Measurements from ENCODE around the gene PAPPA2.

The PAPPA2 gene

GRCh38 chr1:176543360-176544129 lies 80.6 kb downstream of the PAPPA2 start:
- Histone ChIP-seq H3K4me3 (ENCODE audit: low read depth, low read length, poor library complexity, severe bottlenecking) (no peak overlapping the region), H3K36me3 (ENCODE audit: insufficient read depth, low read length) (no peaks in the 10 kb centered on the region), H3F3A (ENCODE audit: insufficient read depth, low read length) (no peaks in the 10 kb centered on the region), H3K27me3 (ENCODE audit: insufficient read depth, low read length) (no peaks in the 10 kb centered on the region), H3K79me2 (ENCODE audit: insufficient read depth, low read length) (no peaks in the 10 kb centered on the region), H3K9ac (ENCODE audit: low read length) (no peak overlapping the region), H3K4me2 (ENCODE audit: low read length) (no peak overlapping the region), H4K20me1 (ENCODE audit: insufficient read depth, low read length) (no peaks in the 10 kb centered on the region), H3K27ac (ENCODE audit: low read depth, low read length, poor library complexity, severe bottlenecking) (no peak overlapping the region), H2AFZ (ENCODE audit: low read length) (no peak overlapping the region), H3K9me2 (ENCODE audit: low read depth, low read length) (no peaks in the 10 kb centered on the region), H3K9me3 (ENCODE audit: low read length) (no peaks in the 10 kb centered on the region), H3K4me1 (ENCODE audit: insufficient read depth, low read length, severe bottlenecking) (no peaks in the 10 kb centered on the region)
- TF ChIP-seq EZH2 (IDR thresholded peaks at IDR 0.05; ENCODE audit: borderline replicate concordance, low read length) (no peak), CTCF (IDR thresholded peaks at IDR 0.05; ENCODE audit: low read length) (no peak)

GRCh38 chr1:176545034-176545639 lies 82.2 kb downstream of the PAPPA2 start:
- Histone ChIP-seq H3K4me1 (ENCODE audit: insufficient read depth, low read length, severe bottlenecking) (no peaks in the 10 kb centered on the region), H3K36me3 (ENCODE audit: insufficient read depth, low read length) (no peaks in the 10 kb centered on the region), H3K79me2 (ENCODE audit: insufficient read depth, low read length) (no peaks in the 10 kb centered on the region), H3K4me3 (ENCODE audit: low read depth, low read length, poor library complexity, severe bottlenecking) (no peak overlapping the region), H3K9me2 (ENCODE audit: low read depth, low read length) (no peaks in the 10 kb centered on the region), H3K27me3 (ENCODE audit: insufficient read depth, low read length) (no peaks in the 10 kb centered on the region), H3K27ac (ENCODE audit: low read depth, low read length, poor library complexity, severe bottlenecking) (no peak overlapping the region), H3K9me3 (ENCODE audit: low read length) (no peaks in the 10 kb centered on the region), H3F3A (ENCODE audit: insufficient read depth, low read length) (no peaks in the 10 kb centered on the region), H2AFZ (ENCODE audit: low read length) (no peak overlapping the region), H3K4me2 (ENCODE audit: low read length) (no peak overlapping the region), H3K9ac (ENCODE audit: low read length) (no peak overlapping the region), H4K20me1 (ENCODE audit: insufficient read depth, low read length) (no peaks in the 10 kb centered on the region)
- TF ChIP-seq EZH2 (IDR thresholded peaks at IDR 0.05; ENCODE audit: borderline replicate concordance, low read length) (no peak), CTCF (IDR thresholded peaks at IDR 0.05; ENCODE audit: low read length) (no peak)

GRCh38 chr1:176546825-176547224 lies 83.8 kb downstream of the PAPPA2 start:
- H3K27ac ChIP-seq (ENCODE audit: low read depth, low read length, poor library complexity, severe bottlenecking), result no peak overlapping the region
- H3K4me3 ChIP-seq (ENCODE audit: low read depth, low read length, poor library complexity, severe bottlenecking), result no peak overlapping the region
- no peaks in the 10 kb centered on the region for H3K9me3 ChIP-seq (ENCODE audit: low read length)
- no peaks in the 10 kb centered on the region for H3K79me2 ChIP-seq (ENCODE audit: insufficient read depth, low read length)
- H3K9me2 ChIP-seq (ENCODE audit: low read depth, low read length), result no peaks in the 10 kb centered on the region
- H2AFZ ChIP-seq (ENCODE audit: low read length), result no peak overlapping the region
- no peaks in the 10 kb centered on the region for H3F3A ChIP-seq (ENCODE audit: insufficient read depth, low read length)
- TF ChIP-seq EZH2 (IDR thresholded peaks at IDR 0.05; ENCODE audit: borderline replicate concordance, low read length) (no peak), CTCF (IDR thresholded peaks at IDR 0.05; ENCODE audit: low read length) (no peak)
- no peak overlapping the region for H3K4me2 ChIP-seq (ENCODE audit: low read length)
- H4K20me1 ChIP-seq (ENCODE audit: insufficient read depth, low read length), result no peaks in the 10 kb centered on the region
- no peak overlapping the region for H3K9ac ChIP-seq (ENCODE audit: low read length)
- H3K36me3 ChIP-seq (ENCODE audit: insufficient read depth, low read length), result no peaks in the 10 kb centered on the region
- no peaks in the 10 kb centered on the region for H3K4me1 ChIP-seq (ENCODE audit: insufficient read depth, low read length, severe bottlenecking)
- no peaks in the 10 kb centered on the region for H3K27me3 ChIP-seq (ENCODE audit: insufficient read depth, low read length)
